Endothelial cell of umbilical vein (primary cell): ENCODE results near the gene CDC42EP5. TPM values are rescaled to one million over a fixed set of nuclear protein-coding genes. Genes with fewer than 3 reads are reported as not detected.

Experiments used
- BruUV-seq: library from RNA; stranded (reverse); fragments of 400-500 nt; replicated peaks from 2 replicates; lab custom pipeline; 2021; lab: Mats Ljungman, UMichigan
- CTCF ChIA-PET: fragments of 300-600, 350-600 bp; sonication (Branson Sonifier 250); formaldehyde crosslinking; loops from one replicate; lab custom pipeline; 2021; ENCODE audit warnings: antibody characterized with exemption, inconsistent platforms; lab: Charles Lee
- POLR2A ChIA-PET: fragments of 300-600, 350-600 bp; sonication (Branson Sonifier 250); formaldehyde crosslinking; loops from one replicate; lab custom pipeline; 2021; ENCODE audit warnings: antibody characterized with exemption, inconsistent platforms; lab: Charles Lee
- DNase-seq: peaks from one replicate; pipeline ENCODE4 v3.0.0-alpha.2; 2011; ENCODE audit warnings: low read depth, low spot score
- FAIRE-seq: peaks from 2 replicates; lab custom pipeline; 2011; peaks lifted over from hg19 to GRCh38; lab: Jason Lieb, UNC
- H2AFZ ChIP-seq: 2 replicates; pipeline ENCODE4 v1.6.0; 2012; ENCODE audit warnings: low read depth, low read length, control low read depth, inconsistent platforms
- H3K27ac ChIP-seq: 2 replicates; pipeline ENCODE4 v1.5.1; 2011; ENCODE audit warnings: low read depth, mild to moderate bottlenecking, control low read depth, low read length, moderate library complexity; ENCODE audit not compliant: insufficient read depth
- H3K27me3 ChIP-seq, 2 experiments: 2 replicates each; pipeline versions ENCODE4 v1.6.0 to v1.6.1; 2011; ENCODE audit warnings: low read length in 2 of 2, mixed read lengths in 1 of 2; ENCODE audit not compliant: control insufficient read depth in 2 of 2, insufficient read depth in 2 of 2
- H3K36me3 ChIP-seq, 2 experiments: 2 replicates in 1 of 2; 3 replicates in 1 of 2; pipeline ENCODE4 v1.5.1; 2011; ENCODE audit warnings: low read length in 2 of 2, mild to moderate bottlenecking in 1 of 2, moderate library complexity in 1 of 2; ENCODE audit not compliant: control insufficient read depth in 2 of 2, insufficient read depth in 2 of 2; ENCODE audit errors: extremely low read depth in 1 of 2
- H3K4me1 ChIP-seq: 3 replicates; pipeline ENCODE4 v1.5.1; 2011; ENCODE audit warnings: mild to moderate bottlenecking, low read length; ENCODE audit not compliant: control insufficient read depth, insufficient read depth; ENCODE audit errors: extremely low read depth
- H3K4me2 ChIP-seq: 2 replicates; pipeline ENCODE4 v1.6.1; 2011; ENCODE audit warnings: low read length, control low read depth, mixed read lengths; ENCODE audit not compliant: insufficient read depth
- H3K4me3 ChIP-seq, 3 experiments: fragments of 200-600 bp in 1 of 3; sonication (generic), shearing (Covaris generic) in 1 of 3; replicated peaks in 1 of 3; 2 replicates each; pipeline ENCODE4 v1.5.1; 2011 to 2016; ENCODE audit warnings: control low read depth in 3 of 3, low read length in 3 of 3, mild to moderate bottlenecking in 2 of 3, inconsistent platforms in 1 of 3, low read depth in 1 of 3, moderate library complexity in 1 of 3; ENCODE audit not compliant: insufficient read depth in 1 of 3
- H3K79me2 ChIP-seq: 2 replicates; pipeline ENCODE4 v1.6.0; 2012; ENCODE audit warnings: low read length, inconsistent platforms; ENCODE audit not compliant: control insufficient read depth, insufficient read depth
- H3K9ac ChIP-seq: replicated peaks from 2 replicates; pipeline ENCODE3; 2011; ENCODE audit warnings: low read length, control low read depth; ENCODE audit not compliant: insufficient read depth; ENCODE audit errors: extremely low read depth
- H3K9me1 ChIP-seq: replicated peaks from 3 replicates; pipeline ENCODE4 v1.6.0; 2011; ENCODE audit warnings: mild to moderate bottlenecking, low read length; ENCODE audit not compliant: control insufficient read depth, insufficient read depth; ENCODE audit errors: extremely low read depth
- H3K9me3 ChIP-seq: replicated peaks from 2 replicates; pipeline ENCODE4 v1.5.1; 2012; ENCODE audit warnings: low read length, inconsistent platforms; ENCODE audit not compliant: control insufficient read depth, insufficient read depth
- H4K20me1 ChIP-seq: replicated peaks from 2 replicates; pipeline ENCODE3; 2011; ENCODE audit warnings: mild to moderate bottlenecking, low read length; ENCODE audit not compliant: control insufficient read depth, insufficient read depth; ENCODE audit errors: extremely low read depth
- EZH2 ChIP-seq: IDR thresholded peaks from 2 replicates; pipeline ENCODE4 v1.6.1; 2012; ENCODE audit warnings: borderline replicate concordance, low read depth, mild to moderate bottlenecking, moderate library complexity, low read length, inconsistent platforms; ENCODE audit not compliant: severe bottlenecking
- FOS ChIP-seq: IDR thresholded peaks from 2 replicates; pipeline ENCODE4 v1.6.1; 2011; ENCODE audit warnings: mild to moderate bottlenecking, low read length, moderate library complexity, borderline replicate concordance; ENCODE audit not compliant: insufficient read depth
- GATA2 ChIP-seq: IDR thresholded peaks from 2 replicates; pipeline ENCODE4 v1.7.0; 2011; ENCODE audit warnings: low read depth, mild to moderate bottlenecking, moderate library complexity, mixed read lengths, low read length; ENCODE audit not compliant: insufficient read length, insufficient read depth
- MAX ChIP-seq: IDR thresholded peaks from 2 replicates; pipeline ENCODE4 v1.6.1; 2011; ENCODE audit not compliant: insufficient read depth, insufficient read length
- POLR2A ChIP-seq: IDR thresholded peaks from 2 replicates; pipeline ENCODE4 v1.6.1; 2012; ENCODE audit warnings: low read depth, mild to moderate bottlenecking, control low read depth, low read length
- POLR2AphosphoS5 ChIP-seq: IDR thresholded peaks from 2 replicates; pipeline ENCODE4 v1.6.1; 2012; ENCODE audit warnings: low read depth, mild to moderate bottlenecking, control low read depth, low read length, moderate library complexity; ENCODE audit not compliant: insufficient read depth
- dilution Hi-C: fragments of 300-500 bp; cut with MboI; formaldehyde crosslinking; loops from one replicate; pipeline ENCODE4 v1.15.0; 2019; ENCODE audit warnings: low sequenced_read_pairs; ENCODE audit not compliant: extremely low pct_ligation_motif_present
- intact Hi-C: fragments of 100-400 bp; cut with micrococcal nuclease; formaldehyde crosslinking; loops from one replicate; pipeline ENCODE4 v1.10.0; 2022
- polyA plus RNA-seq, 4 experiments: library from polyadenylated mRNA; depleted of rRNA in 3 of 4; stranded (reverse) in 3 of 4; unstranded in 1 of 4; fragments of >200 nt; gene quantifications; 2 replicates each; pipeline versions ENCODE4 v1.2.1 to v1.2.3, GENCODE V29; 2011 to 2012; ENCODE audit warnings: missing spikeins in 1 of 4
- total RNA-seq: library from RNA; stranded (reverse); gene quantifications from 2 replicates; pipeline ENCODE4 v1.2.3, GENCODE V29; 2021
- TF ChIP-seq, protein P1 (sequence below), 2 donors: IDR thresholded peaks; 1 replicate in 1 of 2; 2 replicates in 1 of 2; pipeline ENCODE4 v1.5.1; 2011; ENCODE audit warnings: low read length in 2 of 2, mild to moderate bottlenecking in 2 of 2, moderate library complexity in 2 of 2, control low read depth in 1 of 2, inconsistent platforms in 1 of 2, low read depth in 1 of 2; ENCODE audit not compliant: insufficient read depth in 1 of 2; ENCODE audit errors: extremely low read depth in 1 of 2

The CDC42EP5 gene
- total and polyA plus RNA-seq, 2 donors (not counting 3 experiments of a cell fraction or from before 2014, with no cell fraction given), result 37.3 to 85.5 TPM

- intact Hi-C loops, result loop anchor here (5.0 to 10.0 kb wide), 5 partner anchors 593 to 1194 kb away; partner anchors contain the start of genes MYADM, PPP1R12C, RDH13 and U2AF2
Measured at GRCh38 chr19:54460230-54461005, 12.7 kb downstream of the CDC42EP5 start.

DNA sequence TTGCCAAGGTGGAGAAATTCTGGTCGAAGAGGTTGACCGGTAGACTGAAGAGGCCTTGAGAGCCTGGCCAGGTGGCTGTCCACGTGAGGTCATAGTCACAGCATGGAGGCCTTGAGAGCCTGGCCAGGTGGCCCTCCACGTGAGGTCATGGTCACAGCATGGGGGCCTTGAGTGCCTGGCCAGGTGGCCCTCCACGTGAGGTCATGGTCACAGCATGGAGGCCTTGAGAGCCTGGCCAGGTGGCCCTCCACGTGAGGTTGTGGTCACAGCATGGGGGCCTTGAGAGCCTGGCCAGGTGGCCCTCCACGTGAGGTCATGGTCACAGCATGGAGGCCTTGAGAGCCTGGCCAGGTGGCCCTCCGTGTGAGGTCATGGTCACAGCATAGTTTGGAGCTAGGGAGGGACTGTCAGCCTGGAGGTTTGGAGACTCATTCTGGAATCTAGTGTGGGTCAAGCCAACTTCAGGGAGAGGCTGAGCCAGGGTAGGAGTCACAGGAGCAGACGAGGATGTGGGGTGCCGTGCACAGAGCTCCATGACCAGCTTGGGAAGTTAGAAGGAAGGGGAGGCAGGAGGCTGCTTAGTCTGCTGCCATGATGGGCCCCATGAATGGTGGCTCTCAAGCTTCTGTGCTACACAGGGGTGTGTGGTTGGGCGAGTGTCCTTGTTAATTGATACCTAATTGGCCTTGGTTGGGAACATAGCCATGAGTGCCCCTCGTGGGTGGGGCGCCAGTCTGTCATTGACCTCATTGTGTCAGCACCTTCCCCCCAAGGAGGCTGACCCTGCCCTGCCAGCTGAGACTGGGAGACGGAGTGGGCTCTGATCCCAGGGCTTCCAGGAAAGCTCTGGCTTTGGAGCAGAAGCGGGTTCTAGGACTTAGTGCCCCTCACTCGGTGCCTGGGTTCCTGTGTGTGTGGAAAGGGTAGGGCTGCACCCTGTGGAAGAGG, 13.5 kb downstream of the CDC42EP5 start:
- intact Hi-C loops, result loop anchor here (5.0 to 10.0 kb wide), 6 partner anchors 297 to 1195 kb away; partner anchors contain the start of genes MYADM, PPP1R12C, RDH13 and U2AF2
- peaks cover 52% of the 10 kb centered on the region for H3K79me2 ChIP-seq
- no peaks in the 10 kb centered on the region for H3K9me3 ChIP-seq
- dilution Hi-C loops, result no loop called here
- H3K9ac ChIP-seq, result no peak overlapping the region
- no peak overlapping the region for H3K4me2 ChIP-seq
- POLR2A ChIA-PET, result interaction anchor here (1.3 kb wide), 1 partner anchor 11 kb away, joined by 4 read pairs; the partner anchor contains the start of gene LENG8
- H3K36me3 ChIP-seq, result peaks cover 27 to 62% of the 10 kb centered on the region in 2 experiments
- peaks cover 29% of the 10 kb centered on the region for H3K4me1 ChIP-seq
- H4K20me1 ChIP-seq, result no peaks in the 10 kb centered on the region
- FAIRE-seq (no peak), DNase-seq (no peak)
- no peak overlapping the region for H3K4me3 ChIP-seq
- no peak overlapping the region for H3K27ac ChIP-seq
- H2AFZ ChIP-seq, result no peak overlapping the region
- H3K27me3 ChIP-seq, result no peaks in the 10 kb centered on the region
- no TSS peak for BruUV-seq
- H3K9me1 ChIP-seq, result no peaks in the 10 kb centered on the region
- CTCF ChIA-PET, result interaction anchor here (1.3 kb wide), 1 partner anchor 11 kb away, joined by 4 read pairs; the partner anchor contains the start of gene LENG8
- no peak for TF ChIP-seq POLR2A
- no peak for TF ChIP-seq GATA2
- TF ChIP-seq, protein P1, sequence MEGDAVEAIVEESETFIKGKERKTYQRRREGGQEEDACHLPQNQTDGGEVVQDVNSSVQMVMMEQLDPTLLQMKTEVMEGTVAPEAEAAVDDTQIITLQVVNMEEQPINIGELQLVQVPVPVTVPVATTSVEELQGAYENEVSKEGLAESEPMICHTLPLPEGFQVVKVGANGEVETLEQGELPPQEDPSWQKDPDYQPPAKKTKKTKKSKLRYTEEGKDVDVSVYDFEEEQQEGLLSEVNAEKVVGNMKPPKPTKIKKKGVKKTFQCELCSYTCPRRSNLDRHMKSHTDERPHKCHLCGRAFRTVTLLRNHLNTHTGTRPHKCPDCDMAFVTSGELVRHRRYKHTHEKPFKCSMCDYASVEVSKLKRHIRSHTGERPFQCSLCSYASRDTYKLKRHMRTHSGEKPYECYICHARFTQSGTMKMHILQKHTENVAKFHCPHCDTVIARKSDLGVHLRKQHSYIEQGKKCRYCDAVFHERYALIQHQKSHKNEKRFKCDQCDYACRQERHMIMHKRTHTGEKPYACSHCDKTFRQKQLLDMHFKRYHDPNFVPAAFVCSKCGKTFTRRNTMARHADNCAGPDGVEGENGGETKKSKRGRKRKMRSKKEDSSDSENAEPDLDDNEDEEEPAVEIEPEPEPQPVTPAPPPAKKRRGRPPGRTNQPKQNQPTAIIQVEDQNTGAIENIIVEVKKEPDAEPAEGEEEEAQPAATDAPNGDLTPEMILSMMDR (IDR thresholded peaks at IDR 0.05; ENCODE audit: extremely low read depth in 1 of 2, insufficient read depth in 1 of 2, low read depth in 1 of 2, low read length in 2 of 2), result no peak
- TF ChIP-seq FOS, result no peak
- no peak for TF ChIP-seq EZH2
- TF ChIP-seq POLR2AphosphoS5, result no peak

More at GRCh38 chr19:54460230-54461005, 12.7 kb downstream of the CDC42EP5 start:
- no peaks in the 10 kb centered on the region for H3K27me3 ChIP-seq
- no peak overlapping the region for H3K9ac ChIP-seq
- H4K20me1 ChIP-seq, result no peaks in the 10 kb centered on the region
- no peak for FAIRE-seq
- H3K9me1 ChIP-seq, result no peaks in the 10 kb centered on the region
- no TSS peak for BruUV-seq
- peaks cover 22 to 54% of the 10 kb centered on the region in 2 experiments for H3K36me3 ChIP-seq
- no peak for DNase-seq
- ChIA-PET POLR2A (interaction anchor here (1.3 kb wide), 1 partner anchor 12 kb away, joined by 4 read pairs; the partner anchor contains the start of gene LENG8), CTCF (no interaction called here)
- peaks cover 29% of the 10 kb centered on the region for H3K4me1 ChIP-seq
- dilution Hi-C loops, result no loop called here
- no peak overlapping the region for H3K4me3 ChIP-seq
- no peak overlapping the region for H3K4me2 ChIP-seq
- H2AFZ ChIP-seq, result no peak overlapping the region
- H3K79me2 ChIP-seq, result peaks cover 43% of the 10 kb centered on the region
- no peaks in the 10 kb centered on the region for H3K9me3 ChIP-seq
- no peak for TF ChIP-seq POLR2A
- TF ChIP-seq POLR2AphosphoS5, result no peak
- TF ChIP-seq MAX, result no peak
- H3K27ac ChIP-seq, result no peak overlapping the region
